ENCODE data around the gene TFDP1. TPM values are rescaled to one million over a fixed set of nuclear protein-coding genes. Genes with fewer than 3 reads are reported as not detected.

The TFDP1 gene
- total RNA-seq, 1 experiment from 2014 or later = 31.4 TPM

- intact Hi-C loops (cut with micrococcal nuclease; ENCODE audit: unreplicated experiment) = no loop called here
- no TSS peak for BruUV-seq (replicated peaks)
- TF ChIP-seq CTCF (IDR thresholded peaks at IDR 0.05; ENCODE audit: unreplicated experiment) = no peak
- no peak overlapping the region for H3K4me3 Mint-ChIP-seq (ENCODE audit: low read depth, unreplicated experiment)
- H3K27me3 Mint-ChIP-seq (ENCODE audit: unreplicated experiment) = no peaks in the 10 kb centered on the region
- DNase-seq = no peak
- CTCF ChIA-PET = no interaction called here
- H3K4me1 Mint-ChIP-seq (ENCODE audit: low read depth, unreplicated experiment) = no peaks in the 10 kb centered on the region
- no peaks in the 10 kb centered on the region for H3K9me3 Mint-ChIP-seq (ENCODE audit: low read depth, unreplicated experiment)
- H3K36me3 Mint-ChIP-seq (ENCODE audit: insufficient read depth, unreplicated experiment) = peaks cover 11% of the 10 kb centered on the region
- H3K27ac Mint-ChIP-seq (ENCODE audit: unreplicated experiment) = no peak overlapping the region
These were observed 44.0 kb downstream of the TFDP1 start for GRCh38 chr13:113628291-113629270.

GRCh38 chr13:113629866-113630265 lies 45.3 kb downstream of the TFDP1 start:
- TF ChIP-seq CTCF (IDR thresholded peaks at IDR 0.05; ENCODE audit: unreplicated experiment) = no peak
- no peaks in the 10 kb centered on the region for H3K9me3 Mint-ChIP-seq (ENCODE audit: low read depth, unreplicated experiment)
- no peaks in the 10 kb centered on the region for H3K4me1 Mint-ChIP-seq (ENCODE audit: low read depth, unreplicated experiment)
- H3K4me3 Mint-ChIP-seq (ENCODE audit: low read depth, unreplicated experiment) = no peak overlapping the region
- no peak overlapping the region for H3K27ac Mint-ChIP-seq (ENCODE audit: unreplicated experiment)
- H3K27me3 Mint-ChIP-seq (ENCODE audit: unreplicated experiment) = no peaks in the 10 kb centered on the region
- H3K36me3 Mint-ChIP-seq (ENCODE audit: insufficient read depth, unreplicated experiment) = peaks cover 11% of the 10 kb centered on the region
- DNase-seq = no peak
- BruUV-seq (replicated peaks) = no TSS peak
- intact Hi-C loops (cut with micrococcal nuclease; ENCODE audit: unreplicated experiment) = no loop called here
- CTCF ChIA-PET = no interaction called here

- Mint-ChIP-seq H3K27me3 (ENCODE audit: unreplicated experiment) (no peaks in the 10 kb centered on the region), H3K4me1 (ENCODE audit: low read depth, unreplicated experiment) (no peaks in the 10 kb centered on the region), H3K27ac (ENCODE audit: unreplicated experiment) (no peak overlapping the region), H3K4me3 (ENCODE audit: low read depth, unreplicated experiment) (no peak overlapping the region), H3K9me3 (ENCODE audit: low read depth, unreplicated experiment) (no peaks in the 10 kb centered on the region), H3K36me3 (ENCODE audit: insufficient read depth, unreplicated experiment) (peaks cover 11% of the 10 kb centered on the region)
- DNase-seq = no peak
- CTCF ChIA-PET = no interaction called here
- no peak for TF ChIP-seq CTCF (IDR thresholded peaks at IDR 0.05; ENCODE audit: unreplicated experiment)
- BruUV-seq (replicated peaks) = no TSS peak
- intact Hi-C loops (cut with micrococcal nuclease; ENCODE audit: unreplicated experiment) = no loop called here
These were observed 45.7 kb downstream of the TFDP1 start for GRCh38 chr13:113630296-113630695.

DNA sequence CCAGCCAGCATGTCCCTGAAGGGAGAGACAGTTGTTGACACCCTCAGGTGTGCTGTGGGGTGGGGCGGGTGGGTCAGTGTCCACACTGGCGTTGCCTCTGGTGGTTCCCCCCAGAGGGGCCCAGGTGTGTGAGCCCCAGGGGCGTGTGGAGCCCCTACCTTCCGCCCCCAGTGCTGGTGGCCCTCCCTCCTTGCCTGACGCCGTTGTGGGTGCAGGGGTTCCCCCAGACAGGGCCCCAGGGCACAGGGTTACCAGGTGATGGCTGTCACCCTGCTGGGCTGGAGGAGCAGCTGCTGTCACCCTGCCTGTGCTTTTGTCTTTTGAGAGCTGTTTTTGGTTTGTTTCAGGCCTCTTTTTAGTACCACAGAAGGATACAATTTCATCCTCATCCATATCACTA lies 46.3 kb downstream of the TFDP1 start:
- no peak overlapping the region for H3K27ac Mint-ChIP-seq (ENCODE audit: unreplicated experiment)

More for the DNA sequence above, 46.3 kb downstream of the TFDP1 start:
- no peak overlapping the region for H3K4me3 Mint-ChIP-seq (ENCODE audit: low read depth, unreplicated experiment)
- no peak for DNase-seq
- CTCF ChIA-PET = no interaction called here
- no peaks in the 10 kb centered on the region for H3K4me1 Mint-ChIP-seq (ENCODE audit: low read depth, unreplicated experiment)
- no peak for TF ChIP-seq CTCF (IDR thresholded peaks at IDR 0.05; ENCODE audit: unreplicated experiment)
- H3K27me3 Mint-ChIP-seq (ENCODE audit: unreplicated experiment) = no peaks in the 10 kb centered on the region
- BruUV-seq (replicated peaks) = no TSS peak
- intact Hi-C loops (cut with micrococcal nuclease; ENCODE audit: unreplicated experiment) = no loop called here
- peaks cover 11% of the 10 kb centered on the region for H3K36me3 Mint-ChIP-seq (ENCODE audit: insufficient read depth, unreplicated experiment)
- H3K9me3 Mint-ChIP-seq (ENCODE audit: low read depth, unreplicated experiment) = no peaks in the 10 kb centered on the region

Measured in Calu3 (cell line).